ENCODE data around the gene ZNF213. TPM values are rescaled to one million over a fixed set of nuclear protein-coding genes. Genes with fewer than 3 reads are reported as not detected.

The ZNF213 gene
- 1 to 10 TPM; 7.3 to 7.9 TPM for total RNA-seq

- Histone ChIP-seq H3K27me3 (no peaks in the 10 kb centered on the region), H3K4me3 (peak within 1 kb of the TSS; percentile 96 to 99), H3K27ac (peak within 1 kb of the TSS; percentile 92 to 98), H3K9me3 (no peaks in the 10 kb centered on the region), H3K4me1 (peaks cover 0 to 28% of the 10 kb centered on the region in 2 donors), H3K36me3 (peaks cover 13% of the 10 kb centered on the region)
- TF ChIP-seq CTCF (IDR thresholded peaks at IDR 0.05) = peak in 1 of 2 donors; percentile 6
- DNase-seq (ENCODE audit: low spot score) = peak; percentile 98
These were observed at the start of gene ZNF213 for GRCh38 chr16:3134338-3135125. Gene ZNF213 (plus strand): TSS chr16:3135029. CDS start chr16:3137281, 2,252 bp downstream.

GRCh38 chr16:3085868-3086595 lies 48.8 kb upstream of the ZNF213 start:
- peak overlapping the region; percentile 63 to 73 for H3K27ac ChIP-seq
- DNase-seq (ENCODE audit: low spot score) = no peak
- peak overlapping the region; percentile 24 to 42 for H3K4me3 ChIP-seq
- no peaks in the 10 kb centered on the region for H3K36me3 ChIP-seq
- H3K9me3 ChIP-seq = no peaks in the 10 kb centered on the region
- peaks cover 0 to 26% of the 10 kb centered on the region in 2 donors for H3K4me1 ChIP-seq
- TF ChIP-seq CTCF (IDR thresholded peaks at IDR 0.05) = no peak
- H3K27me3 ChIP-seq = no peaks in the 10 kb centered on the region

GRCh38 chr16:3086596-3087242 lies 48.1 kb upstream of the ZNF213 start:
- TF ChIP-seq CTCF (IDR thresholded peaks at IDR 0.05) = no peak
- H3K27ac ChIP-seq = peak overlapping the region; percentile 63 to 73
- H3K36me3 ChIP-seq = no peaks in the 10 kb centered on the region
- peaks cover 0 to 26% of the 10 kb centered on the region in 2 donors for H3K4me1 ChIP-seq
- peak overlapping the region; percentile 24 to 42 for H3K4me3 ChIP-seq
- no peak for DNase-seq (ENCODE audit: low spot score)
- H3K9me3 ChIP-seq = no peaks in the 10 kb centered on the region
- no peaks in the 10 kb centered on the region for H3K27me3 ChIP-seq

- Histone ChIP-seq H3K4me1 (peaks cover 0 to 26% of the 10 kb centered on the region in 2 donors), H3K36me3 (no peaks in the 10 kb centered on the region), H3K27ac (peak overlapping the region; percentile 63 to 73), H3K9me3 (no peaks in the 10 kb centered on the region), H3K27me3 (no peaks in the 10 kb centered on the region), H3K4me3 (peak overlapping the region in 1 of 2 donors; percentile 42)
- no peak for DNase-seq (ENCODE audit: low spot score)
- TF ChIP-seq CTCF (IDR thresholded peaks at IDR 0.05) = peak in 1 of 2 donors; percentile 29
These were observed 47.3 kb upstream of the ZNF213 start for GRCh38 chr16:3087243-3088235.

- DNase-seq (ENCODE audit: low spot score) = no peak
- Histone ChIP-seq H3K36me3 (no peaks in the 10 kb centered on the region), H3K27ac (no peak overlapping the region), H3K27me3 (no peaks in the 10 kb centered on the region), H3K4me1 (peaks cover 0 to 26% of the 10 kb centered on the region in 2 donors), H3K4me3 (no peak overlapping the region), H3K9me3 (no peaks in the 10 kb centered on the region)
- TF ChIP-seq CTCF (IDR thresholded peaks at IDR 0.05) = no peak
These were observed 46.4 kb upstream of the ZNF213 start for GRCh38 chr16:3088450-3088849.

Measured in right atrium auricular region (tissue), 2 donors.